ENCODE measurements around the gene HLF. TPM values are rescaled to one million over a fixed set of nuclear protein-coding genes. Genes with fewer than 3 reads are reported as not detected.
A peak's percentile ranks its signal among the peaks of the same experiment; 100 is the strongest.

Gene HLF, protein sequence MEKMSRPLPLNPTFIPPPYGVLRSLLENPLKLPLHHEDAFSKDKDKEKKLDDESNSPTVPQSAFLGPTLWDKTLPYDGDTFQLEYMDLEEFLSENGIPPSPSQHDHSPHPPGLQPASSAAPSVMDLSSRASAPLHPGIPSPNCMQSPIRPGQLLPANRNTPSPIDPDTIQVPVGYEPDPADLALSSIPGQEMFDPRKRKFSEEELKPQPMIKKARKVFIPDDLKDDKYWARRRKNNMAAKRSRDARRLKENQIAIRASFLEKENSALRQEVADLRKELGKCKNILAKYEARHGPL
- total RNA-seq (2014; rRNA removed; shearing (Covaris generic)) (0.28 and 0.35 TPM in 2 replicates), polyA plus RNA-seq (2016; fragmentation: Nextera tagmentation; extraction: Ambion mirVana) (0.07 TPM in 1 of 2 replicates, not detected in the other)
- long read RNA-seq: 0 reads

DNA sequence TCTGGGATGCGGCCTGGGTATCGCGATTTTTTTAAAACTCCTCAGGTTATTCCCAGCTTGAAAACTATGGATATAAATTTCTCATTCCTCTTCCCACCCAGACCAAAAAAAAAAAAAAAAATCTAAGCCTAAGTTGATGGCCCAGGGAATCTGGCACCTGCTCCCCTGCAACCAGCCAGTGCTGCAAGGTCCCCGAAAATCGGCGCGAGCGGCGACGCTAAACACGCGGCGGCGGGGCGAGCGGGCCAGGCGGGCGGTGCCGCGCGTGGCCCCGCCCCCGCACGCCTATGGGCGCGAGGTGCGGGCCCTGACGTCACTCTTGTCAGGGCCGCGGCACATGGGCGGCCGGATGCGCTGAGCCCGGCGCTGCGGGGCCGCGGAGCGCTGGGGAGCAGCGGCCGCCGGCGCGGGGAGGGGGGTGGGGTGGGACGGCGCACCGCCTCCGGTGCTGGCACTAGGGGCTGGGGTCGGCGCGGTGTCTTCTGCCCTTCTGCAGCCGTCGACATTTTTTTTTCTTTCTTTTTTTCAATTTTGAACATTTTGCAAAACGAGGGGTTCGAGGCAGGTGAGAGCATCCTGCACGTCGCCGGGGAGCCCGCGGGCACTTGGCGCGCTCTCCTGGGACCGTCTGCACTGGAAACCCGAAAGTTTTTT lies at the start of gene HLF:
Gene HLF, plus strand, starts transcription at position 316 of the 654 bp plus-strand sequence. CDS start 525 bp downstream, outside the sequence.
- Histone ChIP-seq H4K20me1 (replicated peaks; ENCODE audit: insufficient read depth) (no peaks in the 10 kb centered on the region), H3F3A (replicated peaks; ENCODE audit: low read depth) (0 out of 2 replicates have a peak, but pooled peaks cover 4% of the 10 kb centered on the region), H3K79me2 (replicated peaks; ENCODE audit: insufficient read depth) (no peaks in the 10 kb centered on the region), H2AFZ (peak within 1 kb of the TSS; percentile 91), H3K36me3 (ENCODE audit: insufficient read depth) (no peaks in the 10 kb centered on the region), H3K27ac (ENCODE audit: low read depth) (no peak within 1 kb of the TSS), H3K4me1 (ENCODE audit: insufficient read depth) (peaks cover 12% of the 10 kb centered on the region; the same call in 1 of the 2 replicates), H3K27me3 (ENCODE audit: insufficient read depth) (peaks cover 70% of the 10 kb centered on the region), H3K4me2 (peak within 1 kb of the TSS; percentile 90), H3K4me3 (peak within 1 kb of the TSS; percentile 67), H3K9me2 (ENCODE audit: insufficient read depth) (no peaks in the 10 kb centered on the region)
- H3K4me1 Mint-ChIP-seq: peaks cover 12% of the 10 kb centered on the region; the same call in 2 of the 3 replicates
- peaks cover 41% of the 10 kb centered on the region for H3K27me3 Mint-ChIP-seq (ENCODE audit: insufficient read depth, low read depth, poor library complexity)
- H3K9me3 Mint-ChIP-seq: peaks cover 3% of the 10 kb centered on the region; the same call in 1 of the 3 replicates
- peak; percentile 65 for ATAC-seq
- H3K36me3 Mint-ChIP-seq (ENCODE audit: low read depth): no peaks in the 10 kb centered on the region
- no peak within 1 kb of the TSS for H3K27ac Mint-ChIP-seq
- peak; percentile 88 for DNase-seq (ENCODE audit: low spot score)
- TF ChIP-seq STAT1 (IDR thresholded peaks at IDR 0.05; ENCODE audit: unreplicated experiment) (no peak), CREB1 (CRISPR knock-in tag; IDR thresholded peaks at IDR 0.05; ENCODE audit: low read depth) (peak; percentile 86)
- H3K4me3 Mint-ChIP-seq: peak within 1 kb of the TSS; percentile 71

GRCh38 chr17:55215711-55216110 lies 49.0 kb upstream of the HLF start:
- Histone ChIP-seq H3K4me2 (no peak overlapping the region), H3K36me3 (ENCODE audit: insufficient read depth) (no peaks in the 10 kb centered on the region), H3K27me3 (ENCODE audit: insufficient read depth) (no peaks in the 10 kb centered on the region), H2AFZ (no peak overlapping the region), H3K4me1 (ENCODE audit: insufficient read depth) (no peaks in the 10 kb centered on the region), H3K79me2 (replicated peaks; ENCODE audit: insufficient read depth) (no peaks in the 10 kb centered on the region), H3K27ac (ENCODE audit: low read depth) (no peak overlapping the region), H3F3A (replicated peaks; ENCODE audit: low read depth) (no peaks in the 10 kb centered on the region), H4K20me1 (replicated peaks; ENCODE audit: insufficient read depth) (no peaks in the 10 kb centered on the region), H3K9me2 (ENCODE audit: insufficient read depth) (no peaks in the 10 kb centered on the region), H3K4me3 (no peak overlapping the region)
- H3K36me3 Mint-ChIP-seq (ENCODE audit: low read depth): 0 out of 3 replicates have a peak, but pooled peaks cover 3% of the 10 kb centered on the region
- DNase-seq (ENCODE audit: low spot score) (no peak), ATAC-seq (no peak)
- peaks cover 3% of the 10 kb centered on the region for H3K27me3 Mint-ChIP-seq (ENCODE audit: insufficient read depth, low read depth, poor library complexity)
- H3K4me3 Mint-ChIP-seq: no peak overlapping the region
- H3K4me1 Mint-ChIP-seq: no peaks in the 10 kb centered on the region
- H3K9me3 Mint-ChIP-seq: no peaks in the 10 kb centered on the region; the same call in 2 of the 3 replicates
- H3K27ac Mint-ChIP-seq: no peak overlapping the region
- TF ChIP-seq ZNF331 (CRISPR knock-in tag; IDR thresholded peaks at IDR 0.05; ENCODE audit: low read depth) (no peak), ZNF462 (CRISPR knock-in tag; IDR thresholded peaks at IDR 0.05) (no peak), CTCF (conservative IDR thresholded peaks at IDR 0.05; ENCODE audit: low read depth in 2 of 2) (no peak), NANOG (IDR thresholded peaks at IDR 0.05; ENCODE audit: borderline replicate concordance) (no peak), EZH2phosphoT487 (IDR thresholded peaks at IDR 0.05; ENCODE audit: unreplicated experiment) (no peak), ZNF114 (CRISPR knock-in tag; IDR thresholded peaks at IDR 0.05) (no peak), ETS1 (IDR thresholded peaks at IDR 0.05) (no peak)

Measured in GM23338 (cell line).